Fibroblast of mammary gland (primary cell): Measurements from ENCODE around the gene TRAPPC8.
"Not testable (repeated sequence)": the region's sequence is repeated elsewhere in the genome, so short reads cannot be mapped to it uniquely, and the experiment has no call there.

ENCODE experiments used
- DNase-seq: peaks from one replicate; pipeline ENCODE4 v3.0.0-alpha.2; 2010; ENCODE audit warnings: low read depth
- H3K4me3 ChIP-seq: 2 replicates; pipeline ENCODE4 v1.5.1; 2011; ENCODE audit warnings: low read depth, mild to moderate bottlenecking, low read length, moderate library complexity; ENCODE audit not compliant: control insufficient read depth
- CTCF ChIP-seq: conservative IDR thresholded peaks from 2 replicates; pipeline ENCODE4 v1.5.1; 2011; ENCODE audit warnings: low read depth, low read length, inconsistent platforms; ENCODE audit not compliant: control insufficient read depth, insufficient read depth

Gene TRAPPC8

GRCh38 chr18:31819106-31819924, 123.6 kb downstream of the TRAPPC8 start:
- DNase-seq: peak; percentile 63
- no peak overlapping the region for H3K4me3 ChIP-seq
- peak; percentile 80 for TF ChIP-seq CTCF

DNA sequence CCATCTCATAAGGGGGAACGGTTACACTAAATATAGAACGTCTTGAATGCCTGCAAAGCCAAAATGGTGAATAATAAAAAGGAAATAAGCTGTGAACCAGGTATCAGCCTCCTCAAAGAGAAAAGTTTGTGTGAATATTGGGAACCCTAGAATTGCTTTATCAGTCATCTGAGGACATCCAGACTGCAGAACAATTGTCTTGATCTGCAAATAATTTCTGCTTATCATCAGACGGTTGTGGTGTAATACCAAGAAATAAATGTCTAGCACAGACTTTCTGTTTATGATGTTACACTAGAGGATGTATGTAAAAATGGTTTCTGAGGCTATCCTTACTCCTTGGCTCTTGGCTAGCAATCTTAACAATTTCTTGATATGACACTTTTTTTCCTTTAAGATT, 128.8 kb downstream of the TRAPPC8 start:
- TF ChIP-seq CTCF: no peak

GRCh38 chr18:31810336-31811130, 132.4 kb downstream of the TRAPPC8 start:
- H3K4me3 ChIP-seq, DNase-seq: not testable (repeated sequence)

More for the DNA sequence above, 128.8 kb downstream of the TRAPPC8 start:
- no peak overlapping the region for H3K4me3 ChIP-seq
- no peak for DNase-seq

DNA sequence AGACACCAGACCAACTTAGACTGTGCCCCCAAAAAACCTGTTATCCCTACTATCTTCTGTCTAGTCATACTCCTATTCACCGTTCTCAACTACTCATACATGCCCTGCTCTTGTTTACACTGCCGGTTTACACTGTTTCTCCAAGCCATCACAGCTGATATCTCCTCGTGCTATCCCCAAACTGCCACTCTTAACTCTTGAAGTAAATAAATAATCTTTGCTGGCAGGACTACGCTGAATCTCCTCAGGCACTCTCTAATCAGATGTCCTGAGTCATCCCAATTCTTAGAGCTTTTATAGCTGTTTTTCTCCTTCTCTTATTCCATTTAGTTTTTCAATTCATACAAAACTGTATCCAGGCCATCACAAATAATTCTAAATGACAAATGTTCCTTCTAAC, 133.9 kb downstream of the TRAPPC8 start:
- not testable (repeated sequence) for DNase-seq, H3K4me3 ChIP-seq

DNA sequence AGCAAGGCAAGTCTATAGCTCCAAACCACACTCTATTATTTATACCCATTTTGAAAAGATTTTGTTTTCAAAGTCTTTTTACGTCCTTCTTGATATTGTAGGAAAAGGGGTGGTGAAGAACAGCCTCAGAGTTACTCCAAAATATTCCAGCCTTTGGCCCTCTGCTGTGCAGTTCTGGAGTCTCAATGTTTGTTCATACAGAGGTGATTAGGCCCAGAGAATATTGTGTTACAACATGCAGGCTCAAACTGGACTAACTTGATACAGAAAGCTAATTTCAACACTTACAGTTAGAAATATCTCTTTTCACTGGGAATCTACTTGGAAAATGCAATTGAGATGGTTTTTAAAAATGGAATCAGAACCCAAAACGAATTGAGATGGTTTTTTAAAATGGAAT, 141.8 kb downstream of the TRAPPC8 start:
- TF ChIP-seq CTCF: no peak
- H3K4me3 ChIP-seq: no peak overlapping the region
- no peak for DNase-seq

DNA sequence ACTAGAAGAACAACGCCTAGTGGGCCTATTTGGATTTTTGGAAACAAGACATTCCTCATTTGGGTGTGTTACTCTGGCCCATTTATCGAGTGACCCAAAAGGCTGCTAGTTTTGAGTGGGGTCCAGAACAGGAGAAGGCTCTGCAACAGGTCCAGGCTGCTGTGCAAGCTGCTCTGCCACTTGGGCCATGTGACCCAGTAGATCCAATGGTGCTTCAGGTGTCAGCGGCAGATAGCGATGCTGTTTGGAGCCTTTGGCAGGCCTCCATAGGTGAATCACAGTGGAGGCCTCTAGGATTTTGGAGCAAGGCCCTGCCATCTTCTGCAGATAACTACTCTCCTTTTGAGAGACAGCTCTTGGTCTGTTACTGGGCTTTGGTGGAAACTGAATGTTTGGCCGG, 143.7 kb downstream of the TRAPPC8 start:
- not testable (repeated sequence) for H3K4me3 ChIP-seq, DNase-seq

DNA sequence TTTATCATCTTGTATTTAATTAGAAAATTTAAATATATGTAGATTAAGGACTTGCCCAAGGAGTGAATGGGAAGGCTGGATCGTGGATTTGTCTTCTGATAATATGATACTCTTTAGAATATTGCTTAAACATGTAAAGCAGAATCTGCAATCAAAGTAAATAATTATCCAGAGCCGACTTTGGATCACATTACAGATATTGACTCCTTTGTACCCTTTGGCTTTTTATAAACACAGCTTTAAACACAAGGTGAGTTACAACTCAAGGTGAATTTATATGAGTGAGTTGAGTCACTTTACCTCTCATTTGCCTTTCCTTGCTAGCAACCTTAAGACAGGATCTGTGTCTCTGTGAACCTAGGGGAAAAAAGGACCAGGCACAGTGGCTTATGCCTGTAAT, 144.5 kb downstream of the TRAPPC8 start:
- no peak for DNase-seq
- H3K4me3 ChIP-seq: no peak overlapping the region
- no peak for TF ChIP-seq CTCF

- DNase-seq: no peak
- no peak overlapping the region for H3K4me3 ChIP-seq
- no peak for TF ChIP-seq CTCF
Observed at GRCh38 chr18:31795747-31796146, 147.2 kb downstream of the TRAPPC8 start.
